GM19468 (cell line): ENCODE results near the gene MARCHF10.
"Not testable (repeated sequence)": the region's sequence is repeated elsewhere in the genome, so short reads cannot be mapped to it uniquely, and the experiment has no call there.

Source experiments
- ATAC-seq: cut with Tn5 transposase; IDR thresholded peaks from one replicate; pipeline ENCODE4 v1.9.1; 2021; ENCODE audit warnings: mild to moderate bottlenecking, moderate library complexity, moderate number of reproducible peaks; ENCODE audit not compliant: unreplicated experiment; ENCODE audit errors: extremely low read depth

Gene MARCHF10, protein sequence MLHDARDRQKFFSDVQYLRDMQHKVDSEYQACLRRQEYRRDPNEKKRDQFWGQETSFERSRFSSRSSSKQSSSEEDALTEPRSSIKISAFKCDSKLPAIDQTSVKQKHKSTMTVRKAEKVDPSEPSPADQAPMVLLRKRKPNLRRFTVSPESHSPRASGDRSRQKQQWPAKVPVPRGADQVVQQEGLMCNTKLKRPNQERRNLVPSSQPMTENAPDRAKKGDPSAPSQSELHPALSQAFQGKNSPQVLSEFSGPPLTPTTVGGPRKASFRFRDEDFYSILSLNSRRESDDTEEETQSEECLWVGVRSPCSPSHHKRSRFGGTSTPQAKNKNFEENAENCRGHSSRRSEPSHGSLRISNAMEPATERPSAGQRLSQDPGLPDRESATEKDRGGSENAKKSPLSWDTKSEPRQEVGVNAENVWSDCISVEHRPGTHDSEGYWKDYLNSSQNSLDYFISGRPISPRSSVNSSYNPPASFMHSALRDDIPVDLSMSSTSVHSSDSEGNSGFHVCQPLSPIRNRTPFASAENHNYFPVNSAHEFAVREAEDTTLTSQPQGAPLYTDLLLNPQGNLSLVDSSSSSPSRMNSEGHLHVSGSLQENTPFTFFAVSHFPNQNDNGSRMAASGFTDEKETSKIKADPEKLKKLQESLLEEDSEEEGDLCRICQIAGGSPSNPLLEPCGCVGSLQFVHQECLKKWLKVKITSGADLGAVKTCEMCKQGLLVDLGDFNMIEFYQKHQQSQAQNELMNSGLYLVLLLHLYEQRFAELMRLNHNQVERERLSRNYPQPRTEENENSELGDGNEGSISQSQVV

DNA sequence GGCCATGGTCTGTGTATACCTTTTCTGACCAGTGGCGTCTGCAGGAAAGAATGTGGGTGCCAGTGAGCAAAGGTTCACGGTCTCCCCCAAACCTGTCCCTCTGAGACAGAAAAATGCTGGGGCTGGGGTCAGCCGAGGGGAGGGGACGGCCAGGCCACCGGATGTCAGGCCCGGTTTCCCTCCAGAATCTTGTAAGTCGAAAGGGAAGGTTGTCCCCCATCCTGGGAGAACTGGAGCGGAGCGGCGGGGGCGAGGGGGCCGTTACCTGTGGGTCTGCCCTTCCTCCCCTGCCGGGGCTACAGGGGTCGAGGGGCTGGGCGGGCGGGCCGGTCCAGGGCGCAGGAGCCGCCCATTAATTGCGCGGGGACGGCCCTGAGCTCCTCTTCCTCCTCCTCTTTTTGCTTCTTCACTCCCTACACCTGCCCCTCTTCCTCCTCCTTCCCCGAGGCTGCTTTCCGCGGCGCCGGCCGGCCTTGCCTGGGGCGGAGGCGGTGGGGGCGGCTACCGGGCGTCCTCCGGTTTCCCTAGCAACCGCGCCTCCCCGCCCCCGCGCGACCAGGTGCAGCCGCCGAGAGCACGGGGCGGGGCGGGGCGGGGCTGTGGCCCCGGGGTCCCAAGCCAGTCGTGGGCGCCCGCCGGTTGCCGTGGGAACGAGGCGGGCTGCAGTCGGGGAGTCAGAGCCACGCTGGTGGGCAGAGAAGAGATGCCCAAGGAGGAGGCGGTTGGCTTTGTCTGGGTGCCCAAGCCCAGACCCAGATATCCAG lies at the start of gene MARCHF10:
TSS of gene MARCHF10 (minus strand) at position 503 of the 764 bp plus-strand sequence. CDS start 6,579 bp downstream, outside the sequence.
- no peak for ATAC-seq

DNA sequence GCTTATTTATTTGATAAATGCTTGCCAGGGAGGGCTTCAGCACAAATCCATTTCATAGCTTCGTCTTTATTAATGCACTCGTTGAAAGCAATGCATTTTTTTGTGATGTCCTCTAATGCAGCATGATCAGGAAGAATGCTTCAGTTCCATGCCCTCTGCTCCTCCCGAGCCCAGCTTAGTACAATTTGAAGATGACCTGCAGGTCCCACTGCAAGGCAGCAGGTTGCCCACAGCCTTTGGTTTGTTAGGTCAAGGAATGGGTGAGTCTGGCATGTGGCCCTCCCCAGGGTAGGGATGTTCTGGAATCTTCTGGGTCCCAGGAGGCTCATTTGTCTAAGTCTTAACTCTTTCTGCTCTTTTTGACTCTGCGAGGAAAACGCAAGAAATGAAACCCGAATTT lies 49.4 kb upstream of the MARCHF10 start:
- ATAC-seq = no peak

DNA sequence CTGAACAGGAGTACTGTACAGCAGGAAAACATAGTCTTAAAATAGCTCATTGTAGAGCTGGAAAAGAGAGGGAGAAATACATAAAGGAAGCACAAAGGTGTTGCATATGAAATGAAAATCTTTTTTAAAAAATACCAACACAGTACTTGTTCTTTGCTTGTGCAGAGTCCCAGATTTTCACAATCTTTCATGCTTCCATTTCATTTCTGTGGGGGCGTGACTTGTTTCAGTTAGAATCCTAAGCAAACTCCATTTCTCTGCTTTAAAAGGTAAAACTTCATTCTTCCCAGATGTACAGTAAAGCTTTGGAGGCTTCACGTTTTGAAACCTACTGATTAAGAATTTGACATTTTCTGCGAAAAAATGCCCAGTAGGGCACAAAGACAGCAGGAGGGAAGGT lies 48.5 kb upstream of the MARCHF10 start:
- ATAC-seq = no peak

DNA sequence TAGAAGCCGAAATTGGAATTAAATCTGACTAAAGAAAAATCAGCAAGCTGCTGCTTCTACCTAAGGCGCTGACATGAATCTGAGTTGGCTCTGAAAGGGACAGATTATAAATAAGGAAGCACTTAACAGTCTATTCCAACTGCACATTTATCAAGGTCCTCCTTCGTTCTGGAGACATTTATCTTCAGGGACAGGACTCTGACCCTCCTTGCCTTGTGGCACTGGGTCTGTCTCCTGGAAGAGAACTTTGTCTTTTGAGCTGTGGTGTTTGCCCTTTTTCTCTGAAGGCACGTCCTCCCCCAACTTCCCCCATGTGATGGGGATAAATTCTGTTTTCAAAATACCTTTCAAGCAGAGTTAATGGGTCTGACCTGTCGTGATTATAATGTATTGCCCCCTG lies 47.0 kb upstream of the MARCHF10 start:
- ATAC-seq = no peak

DNA sequence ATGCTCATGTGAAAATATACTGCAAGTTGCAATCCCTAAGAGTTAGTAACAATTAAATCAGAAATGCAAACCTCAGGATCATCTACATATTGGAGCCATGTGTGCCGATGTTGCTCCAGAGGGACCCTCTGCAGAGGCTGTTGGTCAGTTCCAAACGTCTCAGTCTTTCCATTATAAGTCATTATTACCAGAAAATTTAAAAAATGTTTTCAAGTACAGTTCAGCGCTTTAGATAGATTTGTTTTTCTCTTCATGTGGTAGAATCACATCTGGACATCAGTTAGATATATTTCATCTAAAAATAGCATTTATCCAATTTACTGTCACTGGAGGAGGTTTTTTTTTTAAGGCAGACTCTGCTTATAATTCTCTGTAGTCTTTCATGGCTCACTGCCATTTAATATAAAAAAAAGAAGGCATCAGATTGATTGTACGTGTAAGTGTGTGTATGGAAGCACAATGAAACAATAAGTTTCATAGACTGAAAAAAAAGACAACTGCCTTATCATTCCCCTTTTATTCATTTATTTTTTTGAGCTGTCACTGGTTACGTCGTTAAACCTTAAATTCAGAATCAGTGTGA lies 46.1 kb upstream of the MARCHF10 start:
- ATAC-seq = no peak

DNA sequence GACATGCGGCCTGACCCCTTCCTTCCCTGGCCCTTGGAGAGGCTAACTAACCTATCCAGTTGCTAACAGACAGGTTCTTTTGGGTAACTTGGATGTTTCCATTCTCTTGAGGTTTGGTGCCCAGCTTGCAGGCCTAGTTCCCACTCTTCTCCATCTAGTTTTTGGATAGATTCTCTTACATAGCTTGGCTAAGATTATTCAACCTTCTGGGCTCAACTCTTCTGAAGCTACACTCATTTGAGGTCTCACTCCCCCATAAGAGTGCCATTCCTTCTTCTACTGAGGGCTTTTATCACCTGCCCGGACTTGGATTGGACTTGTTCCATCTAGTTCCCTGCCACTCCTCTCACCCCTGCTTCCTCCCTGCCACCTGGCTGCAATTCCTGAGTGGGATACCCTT lies 44.1 kb upstream of the MARCHF10 start:
- ATAC-seq = no peak

DNA sequence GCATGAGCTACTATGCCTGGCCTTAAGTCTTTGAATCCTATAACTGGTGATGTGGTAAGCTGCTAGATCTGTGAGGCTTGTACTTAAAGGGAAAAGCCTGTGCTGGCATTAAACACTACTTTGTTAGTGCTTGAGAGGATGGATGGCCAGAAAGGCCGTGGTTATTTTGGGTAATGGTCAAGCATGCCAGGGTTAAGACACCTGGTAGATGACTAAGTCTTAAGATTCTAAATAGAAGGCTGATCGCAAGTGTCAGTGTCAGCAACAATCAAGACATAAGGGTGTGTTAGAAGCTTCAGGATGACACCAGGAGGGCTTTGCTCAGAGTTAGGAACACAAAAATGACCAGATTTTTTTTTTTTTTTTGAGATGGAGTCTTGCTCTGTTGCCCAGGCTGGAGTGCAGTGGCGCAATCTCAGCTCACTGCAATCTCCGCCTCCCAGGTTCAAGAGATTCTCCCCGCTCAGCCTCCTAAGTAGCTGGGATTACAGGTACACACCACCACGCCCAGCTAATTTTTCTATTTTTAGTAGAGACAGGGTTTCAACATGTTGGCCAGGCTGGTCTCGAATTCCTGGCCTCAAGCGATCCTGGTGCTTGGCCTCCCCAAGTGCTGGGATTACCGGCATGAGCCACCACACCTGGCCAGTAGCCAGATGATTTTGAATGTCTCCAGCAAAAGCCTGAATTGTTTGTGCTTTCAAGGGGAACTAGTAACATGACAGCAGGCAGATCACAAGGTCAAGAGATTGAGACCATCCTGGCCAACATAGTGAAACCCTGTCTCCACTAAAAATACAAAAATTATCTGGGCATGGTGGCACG lies 41.7 kb upstream of the MARCHF10 start:
- ATAC-seq = not testable (repeated sequence)

DNA sequence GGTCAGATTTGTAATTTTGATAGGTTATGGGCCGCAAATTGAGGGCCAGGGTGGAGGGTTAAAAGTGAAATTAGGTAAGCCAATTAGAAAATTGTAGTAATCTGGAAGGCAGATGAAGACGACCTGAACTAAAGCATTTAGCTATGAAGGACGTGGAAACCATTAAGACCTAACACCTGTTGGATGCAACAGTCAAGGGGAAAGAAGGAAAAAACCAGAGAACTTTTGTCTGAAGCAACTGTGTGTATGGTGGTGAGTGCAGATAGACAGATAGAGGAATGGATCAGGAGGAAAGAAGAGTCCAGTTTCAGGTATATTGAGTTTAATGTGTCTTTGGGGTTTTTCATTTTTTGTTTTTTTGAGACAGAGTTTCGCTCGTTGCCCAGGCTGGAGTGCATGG lies 40.2 kb upstream of the MARCHF10 start:
- ATAC-seq = no peak

DNA sequence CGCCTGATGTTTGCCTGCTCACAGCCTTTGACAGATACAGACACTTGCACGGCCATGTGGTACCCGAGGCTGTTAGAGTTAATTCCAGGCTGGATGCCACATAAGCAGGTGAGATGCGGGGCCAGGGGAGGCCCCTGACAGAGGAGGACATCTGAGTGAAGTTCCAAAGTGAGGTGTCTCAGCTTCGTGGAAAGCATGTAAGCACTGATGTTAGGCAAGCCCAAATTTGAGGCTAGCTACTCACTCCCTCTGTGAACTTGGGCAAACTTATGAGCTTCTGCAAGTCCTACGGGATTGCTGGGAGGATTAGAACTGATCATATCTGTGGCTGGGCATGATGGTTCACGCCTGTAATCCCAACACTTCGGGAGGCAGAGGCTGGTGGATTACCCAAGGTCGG lies 39.3 kb upstream of the MARCHF10 start:
- no peak for ATAC-seq

DNA sequence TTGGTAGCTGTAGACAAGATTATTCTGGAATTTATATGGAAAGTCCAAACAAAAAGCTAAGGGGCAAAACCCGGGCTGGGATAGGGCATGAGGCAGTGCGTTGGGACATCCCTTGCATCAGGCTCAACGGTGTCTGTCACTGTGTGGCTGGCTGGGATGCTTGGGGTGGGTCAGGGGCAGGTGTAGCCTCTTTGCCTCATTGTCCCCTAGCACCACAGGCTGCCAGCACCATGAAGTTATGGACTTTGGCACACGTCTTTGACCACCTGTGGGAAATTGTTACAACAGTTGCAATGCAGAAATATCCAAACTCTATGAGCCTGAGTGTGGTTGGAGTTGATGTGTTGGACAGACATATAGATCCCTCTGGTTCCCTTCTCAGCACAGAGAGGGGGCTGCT lies 32.8 kb upstream of the MARCHF10 start:
- ATAC-seq = no peak

DNA sequence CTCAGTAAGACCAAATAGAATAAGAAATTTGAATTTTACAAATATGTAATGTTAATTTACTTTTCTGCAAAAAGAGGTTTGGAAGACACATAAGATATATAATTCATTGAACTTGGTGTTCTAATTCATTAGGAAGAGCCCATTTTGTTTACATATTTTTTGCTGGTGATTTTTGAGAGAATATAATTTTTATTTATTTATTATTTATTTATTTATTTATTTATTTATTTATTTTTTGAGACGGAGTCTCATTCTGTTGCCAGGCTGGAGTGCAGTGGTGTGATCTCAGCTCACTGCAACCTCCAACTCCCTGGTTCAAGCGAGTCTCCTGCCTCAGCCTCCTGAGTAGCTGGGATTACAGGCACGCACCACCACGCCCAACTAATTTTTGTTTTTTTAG lies 25.7 kb upstream of the MARCHF10 start:
- not testable (repeated sequence) for ATAC-seq

DNA sequence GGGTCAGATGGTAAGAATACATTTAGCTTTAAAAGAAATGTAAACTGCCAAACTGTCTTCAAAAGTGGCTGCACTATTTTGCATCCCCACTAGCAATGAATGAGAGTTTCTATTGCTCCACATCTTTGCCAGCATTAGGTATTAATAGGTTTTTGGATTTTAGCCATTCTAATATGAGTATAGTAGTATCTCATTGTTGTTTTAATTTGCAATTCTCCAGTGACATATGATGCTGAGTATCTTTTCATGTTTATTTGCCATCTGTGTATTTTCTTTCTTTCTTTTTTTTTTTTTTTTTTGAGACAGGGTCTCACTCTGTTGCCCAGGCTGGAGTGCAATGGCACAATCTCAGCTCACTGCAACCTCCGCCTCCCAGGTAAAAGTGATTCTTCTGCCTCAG lies 24.3 kb upstream of the MARCHF10 start:
- no peak for ATAC-seq

DNA sequence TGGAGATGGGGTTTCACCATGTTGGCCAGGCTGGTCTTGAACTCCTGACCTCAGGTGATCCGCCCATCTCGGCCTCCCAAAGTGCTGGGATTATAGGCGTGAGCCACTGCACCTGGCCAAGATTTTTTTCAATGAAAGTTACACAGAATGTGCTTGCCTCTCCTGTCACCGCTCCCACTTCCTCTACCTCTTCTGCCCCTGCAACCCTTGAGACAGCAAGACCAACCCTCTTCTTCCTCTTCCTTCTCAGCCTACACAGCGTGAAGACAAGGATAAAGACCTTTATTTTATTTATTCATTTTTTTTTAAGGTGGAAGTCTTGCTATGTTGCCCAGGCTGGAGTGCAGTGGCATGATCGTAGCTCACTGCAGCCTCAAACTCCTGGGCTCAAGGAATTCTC lies 23.0 kb upstream of the MARCHF10 start:
- not testable (repeated sequence) for ATAC-seq

DNA sequence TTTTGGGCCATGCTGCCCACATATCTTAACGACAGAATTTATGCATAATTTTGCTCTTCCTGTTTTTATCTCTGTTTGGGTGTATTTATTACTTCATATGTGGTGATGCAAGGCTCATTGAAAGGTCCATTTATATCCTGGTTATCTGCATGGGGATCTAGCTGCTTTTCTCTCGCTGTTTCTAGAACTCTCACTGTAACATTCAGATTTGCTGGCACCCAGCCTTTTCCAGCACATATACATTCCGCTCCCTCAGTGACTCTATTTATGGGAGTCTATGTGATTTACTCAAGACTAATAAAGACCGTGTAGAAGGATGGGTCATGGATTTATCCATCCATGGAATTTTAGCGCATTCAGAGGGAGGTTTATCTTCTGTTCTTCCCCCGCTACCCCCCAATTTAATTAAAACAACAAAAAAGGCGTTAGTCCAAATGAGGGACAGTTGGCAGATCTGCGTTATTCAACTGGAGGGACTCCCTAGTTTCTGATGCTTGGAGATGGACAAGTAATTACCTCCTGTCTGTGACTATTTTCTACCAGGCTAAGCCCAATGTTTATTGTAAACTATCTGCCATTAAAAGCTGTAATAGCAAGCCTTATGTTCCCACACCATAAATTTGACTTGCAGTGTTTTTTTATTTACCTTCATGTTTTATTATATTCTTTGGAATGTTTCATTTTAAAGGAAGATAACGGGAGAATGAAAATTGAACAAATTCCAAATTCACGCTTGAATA lies 19.8 kb upstream of the MARCHF10 start:
- no peak for ATAC-seq

DNA sequence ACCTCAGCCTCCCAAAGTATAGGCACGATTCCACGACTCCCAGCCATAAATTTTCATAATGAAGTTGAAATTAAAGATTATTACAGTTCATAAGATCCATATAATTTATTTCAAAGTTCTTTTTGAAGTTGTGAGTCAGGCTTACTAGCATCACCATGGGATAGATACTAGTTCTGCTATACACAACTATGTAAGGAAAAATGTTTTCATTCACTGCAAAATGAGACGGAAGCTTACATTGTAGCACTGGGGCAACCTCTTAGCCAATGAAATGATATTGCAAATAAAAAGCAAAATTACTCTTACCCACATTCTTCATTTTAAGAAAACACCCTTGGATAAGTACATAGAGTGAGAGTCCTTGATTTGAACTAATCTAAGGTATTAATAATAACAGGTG lies 18.8 kb upstream of the MARCHF10 start:
- no peak for ATAC-seq

DNA sequence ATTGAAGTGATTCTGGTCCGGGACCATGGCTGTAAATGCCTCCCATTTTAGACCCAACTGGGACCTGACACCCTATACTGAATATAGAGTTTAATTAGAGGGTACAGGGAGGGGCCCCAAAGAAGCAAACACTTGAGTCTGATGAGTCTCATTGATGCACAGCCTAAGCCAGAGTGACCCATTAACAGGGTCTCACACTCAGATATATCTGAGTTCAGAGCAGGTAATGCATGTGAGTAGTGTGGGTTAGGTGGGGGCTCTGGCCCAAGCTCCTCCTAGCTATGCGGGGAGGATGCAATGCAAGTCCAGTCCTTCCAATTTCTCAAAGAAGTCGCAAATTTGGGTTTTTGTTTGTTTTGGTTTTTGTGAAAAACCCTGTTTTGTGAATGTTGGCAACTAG lies 17.1 kb upstream of the MARCHF10 start:
- no peak for ATAC-seq

DNA sequence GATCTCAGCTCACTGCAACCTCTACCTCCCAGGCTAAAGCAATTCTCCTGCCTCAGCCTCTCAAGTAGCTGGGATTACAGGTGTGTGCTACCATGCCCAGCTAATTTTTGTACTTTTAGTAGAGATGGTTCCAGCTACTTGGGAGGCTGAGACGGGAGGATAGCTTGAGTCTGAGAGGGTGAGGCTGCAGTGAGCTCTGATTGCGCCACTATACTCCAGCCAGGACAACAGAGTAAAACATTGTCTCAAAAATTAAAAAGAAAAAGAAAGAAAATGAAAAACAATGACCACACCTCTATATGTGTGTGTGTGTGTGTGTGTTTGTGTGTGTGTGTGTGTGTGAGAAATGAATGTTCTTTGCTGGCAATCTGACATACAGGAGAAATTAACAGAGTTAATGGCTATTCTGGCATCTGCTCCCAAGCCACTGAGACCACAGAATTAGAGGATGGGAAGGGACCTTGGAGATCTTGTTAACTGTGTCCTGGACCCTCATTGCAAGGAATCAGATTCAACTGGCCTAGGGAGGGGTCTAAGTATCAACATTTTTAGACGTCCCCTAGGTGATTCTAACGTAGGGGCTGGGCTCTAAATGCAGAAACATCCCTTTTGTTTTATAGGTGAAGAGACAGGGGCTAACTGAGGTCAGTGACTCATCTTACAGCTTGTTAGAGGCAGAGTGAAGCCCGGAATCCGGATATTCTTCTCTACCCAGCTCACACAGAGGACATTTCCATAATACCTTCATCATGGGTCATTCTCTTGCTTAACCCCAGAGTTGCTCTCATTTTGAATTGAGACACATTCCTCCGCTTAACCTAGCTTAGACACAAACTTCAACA lies 16.4 kb upstream of the MARCHF10 start:
- no peak for ATAC-seq
